ENCODE results near the gene LBH.

LBH gene

GRCh38 chr2:30277582-30277981 is 46.2 kb downstream of the LBH start:
- no peak for DNase-seq

- DNase-seq = no peak
Observed at GRCh38 chr2:30278419-30278818, 47.1 kb downstream of the LBH start.

GRCh38 chr2:30280596-30281434 is 49.5 kb downstream of the LBH start:
- DNase-seq = no peak

DNA sequence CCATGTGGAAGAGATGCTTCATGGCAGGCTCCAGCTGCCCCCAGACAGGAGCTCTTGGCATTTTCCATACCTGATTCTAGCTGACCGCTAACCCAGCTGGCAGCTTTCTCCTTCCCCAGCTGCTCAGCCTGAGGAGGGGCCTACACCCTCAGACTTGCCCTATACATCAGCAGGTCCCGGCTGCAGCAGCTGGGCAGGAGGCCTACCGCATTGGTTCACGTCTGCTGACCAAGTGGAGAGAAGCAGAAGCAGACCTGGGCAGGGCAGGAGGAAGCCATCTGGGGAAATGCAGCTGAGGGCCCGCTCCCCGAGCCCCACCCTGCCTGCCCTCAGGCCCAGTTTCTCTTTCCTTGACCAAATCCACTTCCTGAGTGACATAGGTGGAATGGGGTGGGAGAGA is 50.7 kb downstream of the LBH start:
- no peak for DNase-seq

GRCh38 chr2:30282721-30283120 is 51.4 kb downstream of the LBH start:
- no peak for DNase-seq

DNA sequence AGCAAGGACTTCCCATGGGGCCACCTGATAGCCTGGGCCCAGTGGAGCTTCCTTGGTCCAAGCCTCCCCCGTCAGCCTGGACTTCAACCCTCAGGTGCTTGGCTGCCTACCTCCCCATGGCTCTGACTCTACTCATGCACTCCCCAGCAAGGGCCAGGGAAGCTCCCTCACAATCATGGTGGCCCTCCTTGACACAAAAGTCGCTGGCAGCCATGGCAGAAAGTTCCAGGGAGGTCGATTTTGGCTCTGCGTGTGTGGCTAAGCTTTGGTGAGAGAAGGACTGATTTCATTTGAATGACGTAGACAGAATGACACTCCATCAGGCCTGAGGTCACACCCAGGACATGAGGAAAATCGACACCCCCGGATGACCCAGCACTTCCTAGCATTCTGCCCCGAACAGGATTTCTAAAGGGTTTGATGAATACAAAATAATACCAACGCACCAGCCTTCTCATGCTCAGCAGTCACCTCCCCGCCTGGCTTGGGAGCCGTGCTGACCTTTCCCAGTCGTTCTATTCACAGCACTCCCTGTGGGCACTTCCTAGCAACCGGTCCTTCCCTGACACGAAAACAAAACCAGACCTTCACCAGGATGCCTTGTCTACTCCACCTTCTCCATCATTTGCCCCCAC is 52.7 kb downstream of the LBH start:
- no peak for DNase-seq

- no peak for DNase-seq
Observed at GRCh38 chr2:30285758-30286157, 54.4 kb downstream of the LBH start.

GRCh38 chr2:30287190-30287840 is 56.0 kb downstream of the LBH start:
- DNase-seq = no peak

DNA sequence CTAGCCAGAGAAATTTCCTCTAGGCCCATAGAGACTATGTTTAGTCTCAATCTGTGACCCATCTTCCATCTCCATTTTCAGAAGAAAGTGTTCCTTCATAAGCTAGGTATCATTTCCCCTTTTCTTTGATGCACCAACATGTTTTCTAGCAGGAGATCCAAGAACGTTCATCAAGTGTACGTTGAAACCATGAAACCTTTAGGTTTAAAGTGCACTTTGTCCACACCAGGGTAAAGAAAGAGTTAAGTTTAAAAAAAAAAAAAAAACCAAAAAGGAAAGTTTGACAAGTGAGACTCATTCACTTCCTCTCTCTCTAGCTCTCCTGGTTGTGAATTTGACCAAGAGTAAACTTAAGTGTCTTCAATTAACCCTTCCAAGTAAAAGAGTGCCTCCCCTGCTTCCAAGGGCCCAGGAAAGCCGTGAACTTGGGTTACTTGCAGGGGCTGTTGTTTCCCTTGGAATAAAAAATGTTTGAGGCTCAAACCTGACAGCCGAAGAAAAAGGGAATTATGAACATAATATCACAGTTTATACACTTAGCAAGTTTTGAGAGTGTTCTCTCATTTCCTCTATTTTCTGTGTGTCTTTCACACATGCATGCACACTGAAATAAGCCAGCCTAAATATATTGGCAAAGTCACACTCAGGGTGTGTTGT is 56.7 kb downstream of the LBH start:
- DNase-seq = no peak

DNA sequence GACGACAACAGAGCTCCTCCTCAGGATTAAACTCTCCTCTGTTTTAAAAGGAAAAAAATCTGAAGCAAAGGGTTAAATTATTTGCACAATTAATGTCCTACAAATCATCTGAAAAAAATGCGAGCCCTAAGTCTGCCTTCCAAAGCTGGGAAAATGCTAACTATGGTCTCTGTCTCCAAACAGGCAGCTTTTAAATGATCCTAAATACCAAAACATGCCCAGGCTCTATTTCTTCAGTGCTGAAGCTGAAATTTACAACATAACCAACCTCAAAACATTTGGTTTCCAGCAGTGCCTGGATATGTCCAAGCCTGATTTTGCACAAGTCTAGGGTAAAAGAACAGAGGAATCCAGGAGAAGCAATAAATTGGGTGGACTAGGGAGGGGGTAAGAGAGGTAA is 57.2 kb downstream of the LBH start:
- no peak for DNase-seq

DNA sequence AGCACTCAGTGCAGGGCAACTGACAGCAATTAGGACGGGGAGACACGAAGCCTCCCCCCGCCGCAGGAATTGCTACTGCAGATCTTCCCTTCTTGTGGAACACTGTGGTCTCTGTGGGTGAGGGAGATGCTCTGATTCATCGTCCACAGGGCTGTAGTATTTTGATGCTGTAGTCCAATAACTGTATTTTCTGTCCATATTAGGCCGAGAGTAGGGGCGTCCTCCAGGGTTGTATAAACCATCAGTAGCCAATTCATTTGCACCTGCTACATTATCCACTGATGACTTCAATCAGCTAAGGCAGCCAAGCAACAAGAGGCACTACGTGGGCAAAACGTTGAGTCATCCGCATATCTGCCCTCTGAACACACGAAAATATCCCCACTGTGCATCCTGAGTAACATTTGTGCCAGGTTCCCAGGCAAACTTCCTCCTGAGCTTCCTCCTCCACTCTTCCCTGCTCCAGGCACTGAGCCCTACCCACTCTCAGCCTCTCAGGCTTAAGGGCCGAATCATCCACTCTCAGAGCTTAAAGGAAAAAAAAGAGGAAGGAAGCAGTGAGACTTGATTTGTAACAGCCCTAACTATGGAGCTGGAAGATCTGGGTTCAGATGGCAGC is 62.1 kb downstream of the LBH start:
- DNase-seq = no peak

DNA sequence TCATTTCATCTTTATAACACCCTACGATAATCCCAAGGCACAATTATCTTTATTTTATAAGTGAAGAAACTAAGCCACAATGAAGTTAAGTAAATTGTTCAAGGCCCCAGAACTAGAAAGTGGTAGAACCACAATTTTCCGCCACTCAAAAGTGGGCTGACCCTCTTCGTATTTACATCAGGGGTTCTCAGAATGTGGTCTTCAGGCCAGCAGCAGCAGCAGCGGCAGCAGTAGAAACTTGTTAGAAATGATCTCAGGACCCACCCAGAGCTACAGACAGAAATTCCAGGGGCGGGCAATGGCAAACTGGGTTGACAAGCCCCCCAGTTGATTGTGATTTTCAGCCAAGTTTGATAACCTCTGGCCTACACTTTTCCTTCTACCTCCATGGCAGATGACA is 62.8 kb downstream of the LBH start:
- DNase-seq = no peak

DNA sequence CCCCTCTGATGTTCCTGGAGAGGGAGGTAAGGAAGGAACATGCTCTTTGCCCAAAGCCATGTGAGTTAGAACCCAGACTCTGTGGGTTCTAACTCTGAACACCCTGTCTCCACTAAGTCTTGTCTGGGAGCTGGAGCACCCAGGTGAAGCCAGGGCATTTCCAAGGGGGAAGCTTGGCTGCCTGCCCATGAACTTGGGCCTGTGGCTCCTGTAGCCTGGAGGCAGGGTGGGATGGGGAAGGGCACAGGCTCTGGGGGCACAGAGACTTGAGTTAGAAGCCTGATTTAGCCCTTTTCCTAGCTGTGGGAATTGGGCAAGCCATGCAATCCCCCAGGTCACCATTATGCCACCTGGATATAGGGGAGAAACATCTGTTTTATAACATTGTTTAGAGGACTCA is 65.2 kb downstream of the LBH start:
- DNase-seq = no peak

- no peak for DNase-seq
Observed at GRCh38 chr2:30298302-30298701, 67.0 kb downstream of the LBH start.

- no peak for DNase-seq
Observed at GRCh38 chr2:30300122-30300455, 68.8 kb downstream of the LBH start.

DNA sequence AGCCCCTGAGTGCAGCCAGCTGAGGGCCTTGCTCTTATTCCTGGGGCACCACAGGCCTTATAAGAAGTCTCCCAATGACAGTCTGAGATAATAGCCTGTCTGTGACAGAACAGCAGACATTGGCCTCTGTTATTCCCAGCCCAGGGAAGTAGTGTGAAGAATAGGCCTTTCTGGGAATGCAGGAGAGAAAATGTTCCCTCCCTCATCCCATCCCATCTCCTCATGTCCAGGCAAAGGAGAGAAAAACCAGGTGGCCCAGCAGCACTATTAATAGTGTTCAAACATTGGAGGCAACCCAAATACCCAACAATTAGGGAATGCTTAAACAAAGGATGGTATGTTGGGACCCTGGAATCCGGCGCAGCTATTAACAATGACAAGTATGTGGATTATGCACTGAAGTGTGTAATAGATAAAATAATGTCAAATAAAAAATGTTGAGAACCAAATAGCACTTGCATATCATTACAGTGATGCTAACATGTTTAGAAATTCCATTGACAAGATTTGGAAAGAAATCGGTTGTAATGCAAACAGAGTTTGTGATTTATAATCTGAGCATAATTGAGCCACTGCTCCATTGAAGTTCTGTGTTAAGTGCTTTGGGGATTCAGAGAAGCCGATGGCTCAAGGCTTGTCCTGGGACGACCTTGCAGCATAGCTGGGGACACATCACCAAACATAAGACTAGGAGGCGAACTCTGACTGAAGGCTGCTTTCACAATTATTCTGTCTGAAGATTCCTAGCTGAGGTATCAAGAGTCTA is 69.3 kb downstream of the LBH start:
- DNase-seq = no peak

GRCh38 chr2:30301551-30301950 is 70.2 kb downstream of the LBH start:
- no peak for DNase-seq

- no peak for DNase-seq
Observed at GRCh38 chr2:30302566-30302965, 71.2 kb downstream of the LBH start.

GRCh38 chr2:30303095-30303494 is 71.8 kb downstream of the LBH start:
- no peak for DNase-seq

DNA sequence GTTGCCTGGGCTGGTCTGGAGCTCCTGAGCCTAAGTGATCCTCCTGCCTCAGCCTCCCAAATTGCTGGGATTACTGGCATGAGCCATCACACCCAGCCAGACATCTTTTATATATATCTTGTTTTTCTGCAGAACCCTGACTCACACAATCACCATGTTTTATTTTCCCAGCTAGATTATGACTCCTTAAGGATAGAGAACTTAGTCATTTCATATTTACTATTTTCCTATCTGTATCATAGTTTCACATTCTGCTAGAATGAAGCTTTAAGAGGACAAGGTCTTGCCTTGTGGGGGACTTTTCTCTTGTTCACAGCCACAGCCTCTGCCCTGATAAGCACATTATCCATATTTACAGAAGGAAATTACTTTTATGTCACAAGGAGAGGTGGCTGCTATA is 73.9 kb downstream of the LBH start:
- no peak for DNase-seq

- no peak for DNase-seq
Observed at GRCh38 chr2:30306522-30306921, 75.2 kb downstream of the LBH start.

DNA sequence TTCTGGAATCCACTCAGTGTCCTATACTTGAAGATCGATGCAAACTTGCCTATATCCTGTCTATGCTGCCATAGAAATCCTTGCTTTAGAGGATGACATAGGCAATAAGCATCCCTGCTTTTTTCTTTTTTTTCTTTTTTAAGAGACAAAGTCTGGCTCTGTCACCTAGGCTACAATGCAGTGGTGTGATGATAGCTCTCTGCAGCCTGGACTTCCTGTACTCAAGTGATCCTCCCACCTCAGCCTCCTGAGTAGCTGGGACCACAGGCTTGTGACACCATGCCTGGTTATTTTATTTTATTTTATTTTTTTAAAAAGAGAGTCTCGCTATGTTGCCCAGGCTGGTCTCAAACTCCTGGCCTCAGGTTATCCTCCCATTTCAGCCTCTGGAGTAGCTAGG is 76.9 kb downstream of the LBH start:
- no peak for DNase-seq

Measured in activated CD4-positive, alpha-beta T cell treated with anti-CD3 and anti-CD28 coated beads for 1 hour (primary cell).